SH-SY5Y (cell line): ENCODE data around the gene CFAP45.

ENCODE experiments used
- GATA2 ChIP-seq: IDR thresholded peaks from 2 replicates; pipeline ENCODE4 v1.6.1; 2011; ENCODE audit warnings: mild to moderate bottlenecking, low read depth, low read length
- GATA3 ChIP-seq: IDR thresholded peaks from 2 replicates; pipeline ENCODE4 v1.6.1; 2011; ENCODE audit warnings: low read depth, mild to moderate bottlenecking, low read length, moderate library complexity

The CFAP45 gene

DNA sequence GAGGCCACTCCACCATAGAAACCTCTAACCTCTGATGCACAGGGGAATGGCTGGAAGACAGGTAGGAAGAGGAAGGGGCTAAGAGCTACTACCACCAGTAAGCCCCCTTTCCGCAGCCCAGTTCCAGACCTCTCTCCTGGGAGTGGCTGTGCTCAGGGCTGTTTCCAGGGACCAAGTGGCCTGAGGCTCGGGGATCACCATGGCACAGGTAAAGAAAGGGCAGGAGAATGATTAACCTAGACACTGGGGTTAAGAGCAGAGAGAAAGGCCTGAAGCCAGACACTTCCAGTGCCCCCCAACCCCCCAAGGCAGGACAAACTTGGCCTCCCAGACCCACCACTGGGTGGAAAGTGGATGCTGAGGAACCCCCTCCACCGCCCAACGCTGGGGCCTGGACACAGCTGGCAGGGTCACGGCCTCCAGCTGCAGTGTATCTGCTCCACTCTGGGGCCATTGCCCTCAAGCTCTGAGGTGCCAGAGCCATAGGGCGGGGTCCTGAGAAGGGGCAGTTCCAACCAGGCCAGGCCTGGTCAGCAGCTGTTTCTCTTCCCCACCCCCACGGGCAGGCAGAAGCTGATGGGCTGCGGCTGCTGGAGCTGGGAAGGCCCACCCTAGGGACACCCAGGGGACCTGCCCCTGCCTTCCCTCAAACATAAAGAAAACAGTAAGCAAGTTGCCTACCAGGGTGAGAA, 22.7 kb upstream of the CFAP45 start:
- TF ChIP-seq GATA3 (no peak), GATA2 (no peak)

DNA sequence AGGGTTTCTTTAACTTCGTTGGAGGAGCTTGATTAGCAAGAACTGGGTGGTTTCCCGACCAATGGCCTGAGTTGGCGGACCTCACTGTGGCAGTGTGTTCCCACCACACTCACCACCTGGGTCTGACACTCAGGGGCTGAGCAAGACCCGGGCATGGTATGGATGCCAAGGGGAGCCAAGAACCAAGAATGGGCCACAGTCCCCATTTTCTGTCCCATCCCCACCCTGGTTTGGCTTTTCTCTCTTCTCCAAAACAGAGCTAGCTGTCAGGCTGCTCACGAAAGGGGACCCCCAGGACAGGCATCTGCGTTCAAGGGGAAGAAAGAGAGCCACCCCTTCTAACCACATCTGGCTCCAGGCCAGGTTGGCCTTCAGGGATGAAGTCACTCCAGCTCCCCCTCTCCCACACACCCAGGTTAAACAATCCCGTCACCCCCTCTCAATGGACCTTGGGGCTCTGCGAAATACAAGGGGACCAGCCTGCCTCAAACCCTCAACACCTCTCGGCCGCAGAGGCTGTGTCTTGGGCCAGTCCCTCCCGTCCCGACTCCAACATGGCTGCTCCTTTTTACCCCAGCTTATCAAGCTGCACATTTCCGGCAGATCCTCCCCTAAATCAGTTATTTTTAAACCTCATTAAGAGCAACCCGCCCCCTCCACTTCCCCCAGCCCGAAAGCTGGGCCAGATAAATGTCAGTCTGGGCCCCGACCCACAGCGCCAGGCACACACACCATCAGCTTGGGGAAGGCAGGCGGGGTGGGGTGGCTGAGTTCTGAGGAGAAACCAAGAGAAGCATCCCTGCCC, 21.9 kb upstream of the CFAP45 start:
- TF ChIP-seq GATA2 (peak; percentile 51; the same call in 1 of the 2 replicates), GATA3 (no peak)

DNA sequence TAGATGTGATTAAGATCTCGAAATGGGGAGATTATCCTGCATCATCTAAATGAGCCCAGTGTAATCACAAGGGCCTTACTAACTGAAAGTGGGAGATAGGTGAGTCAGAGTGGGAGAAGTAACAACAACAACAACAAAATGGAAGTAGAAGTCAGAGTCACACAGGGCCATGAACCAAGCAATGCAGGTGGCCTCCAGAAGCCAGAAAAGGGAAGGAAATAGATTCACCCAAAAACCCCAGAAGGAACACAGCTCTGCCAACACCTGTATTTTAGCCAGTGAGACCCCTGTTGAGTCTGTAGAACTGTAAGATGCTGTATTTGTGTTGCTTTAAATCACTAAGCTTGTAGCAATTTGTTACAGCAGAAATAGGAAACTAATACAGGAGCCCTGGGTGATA, 21.3 kb upstream of the CFAP45 start:
- TF ChIP-seq GATA3: no peak
- no peak for TF ChIP-seq GATA2

DNA sequence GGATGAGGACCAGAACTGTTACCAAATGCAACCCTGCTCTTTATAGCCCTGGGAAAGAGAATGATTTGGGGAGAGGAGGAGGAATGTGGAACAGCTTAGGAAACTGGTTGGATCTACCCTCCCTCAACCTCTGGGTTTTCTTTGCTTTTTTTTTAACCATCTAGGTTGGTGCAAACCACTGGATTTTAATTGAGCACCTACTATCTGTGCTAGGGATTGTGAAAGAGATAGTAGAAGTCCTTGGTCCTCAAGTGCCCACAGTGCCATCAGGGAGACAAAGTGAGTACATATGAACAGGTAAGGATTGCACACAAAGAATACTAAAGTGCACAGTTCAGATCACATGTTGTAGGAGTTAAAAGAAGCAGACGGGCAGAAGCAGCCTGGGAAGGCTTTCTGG, 20.7 kb upstream of the CFAP45 start:
- no peak for TF ChIP-seq GATA2
- TF ChIP-seq GATA3: no peak

DNA sequence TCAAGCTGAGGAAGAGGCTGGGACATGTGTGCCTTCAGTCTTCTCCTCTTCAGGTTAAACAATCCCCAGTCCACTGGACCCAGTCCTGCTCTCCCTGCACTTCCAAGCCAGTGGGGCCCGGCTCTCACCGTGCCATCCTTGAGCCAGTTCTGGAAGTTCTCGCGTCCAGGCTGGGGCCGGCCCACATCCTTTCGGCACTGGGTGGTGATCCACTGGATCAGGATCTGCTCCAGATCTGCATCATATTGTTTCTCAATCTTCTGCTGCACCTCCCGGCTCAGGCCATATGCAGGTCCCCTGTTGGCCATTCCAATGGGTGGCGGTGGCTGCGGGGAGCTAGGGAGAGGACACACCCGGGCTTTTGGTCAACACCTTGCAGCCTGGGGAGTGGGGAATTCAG, 20.2 kb upstream of the CFAP45 start:
- TF ChIP-seq GATA2 (no peak), GATA3 (no peak)

DNA sequence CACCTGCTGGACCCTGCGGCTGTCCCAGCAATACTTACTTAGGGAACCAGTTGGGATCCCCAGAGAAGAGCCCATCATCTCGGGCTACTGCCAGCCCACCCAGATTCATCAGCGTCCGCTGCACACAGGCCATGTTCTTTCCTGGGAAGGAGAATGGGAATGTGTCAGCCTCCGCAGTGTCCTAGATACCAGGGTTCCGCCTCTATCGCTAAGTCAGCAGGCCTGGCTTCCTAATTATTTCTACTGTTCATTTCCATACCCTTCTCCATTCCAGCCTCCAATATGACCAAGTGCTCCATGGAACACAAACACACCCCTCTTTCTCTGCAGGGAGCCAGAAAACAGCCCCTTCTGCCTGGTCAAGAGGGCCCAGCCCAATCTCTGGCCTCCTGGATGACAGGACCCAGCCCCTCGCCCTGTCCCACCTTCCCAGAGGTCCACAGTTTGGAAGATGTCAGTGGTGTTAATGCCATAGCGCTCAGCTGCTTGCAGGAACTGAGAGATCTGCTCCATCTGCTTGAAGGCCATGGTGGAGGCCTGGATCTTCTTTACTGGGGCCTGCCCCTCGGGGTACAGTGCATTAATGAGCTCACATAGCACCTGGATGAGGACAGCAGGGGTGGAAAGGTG, 19.4 kb upstream of the CFAP45 start:
- TF ChIP-seq GATA3 (no peak), GATA2 (no peak)

DNA sequence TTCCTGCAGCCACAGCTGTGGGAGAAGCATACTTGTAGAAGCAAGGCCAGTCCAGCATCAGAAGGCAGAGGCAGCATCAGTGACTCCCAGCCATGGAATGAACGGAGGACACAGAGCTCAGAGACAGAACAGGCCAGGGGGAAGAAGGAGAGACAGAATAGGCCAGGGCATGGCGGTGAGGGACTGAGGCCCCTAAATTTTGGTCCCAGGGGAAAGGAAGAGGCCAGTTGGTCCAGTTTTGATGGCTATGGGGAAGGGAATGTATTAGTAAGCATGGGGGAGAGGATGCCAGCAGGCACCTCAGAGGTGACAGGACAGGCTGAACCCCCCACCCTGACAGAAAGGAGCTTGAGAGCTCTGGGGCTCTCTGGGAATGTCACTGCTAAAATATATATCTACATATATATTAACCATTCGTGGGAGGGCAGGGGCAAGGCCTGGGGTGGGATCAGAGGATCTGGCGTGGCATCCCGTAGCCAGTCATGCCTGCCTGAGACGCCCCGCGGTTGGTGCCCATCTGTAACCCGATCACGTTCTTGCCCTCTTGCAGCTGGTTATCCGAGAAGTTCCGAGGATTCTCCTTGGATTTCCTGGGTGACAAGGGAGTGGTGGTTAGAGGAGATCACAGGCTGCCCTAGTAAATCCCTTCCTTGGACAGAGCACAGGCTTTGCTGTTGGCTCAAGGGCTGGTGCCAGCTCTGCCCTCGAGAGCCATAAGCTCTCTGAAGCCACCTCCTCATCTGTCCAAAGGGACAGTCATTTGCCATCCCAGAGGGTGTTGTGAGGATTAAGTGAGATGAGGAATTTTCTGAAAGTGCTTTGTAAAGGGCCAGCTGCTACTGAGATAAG, 18.6 kb upstream of the CFAP45 start:
- TF ChIP-seq GATA3 (no peak), GATA2 (no peak)

DNA sequence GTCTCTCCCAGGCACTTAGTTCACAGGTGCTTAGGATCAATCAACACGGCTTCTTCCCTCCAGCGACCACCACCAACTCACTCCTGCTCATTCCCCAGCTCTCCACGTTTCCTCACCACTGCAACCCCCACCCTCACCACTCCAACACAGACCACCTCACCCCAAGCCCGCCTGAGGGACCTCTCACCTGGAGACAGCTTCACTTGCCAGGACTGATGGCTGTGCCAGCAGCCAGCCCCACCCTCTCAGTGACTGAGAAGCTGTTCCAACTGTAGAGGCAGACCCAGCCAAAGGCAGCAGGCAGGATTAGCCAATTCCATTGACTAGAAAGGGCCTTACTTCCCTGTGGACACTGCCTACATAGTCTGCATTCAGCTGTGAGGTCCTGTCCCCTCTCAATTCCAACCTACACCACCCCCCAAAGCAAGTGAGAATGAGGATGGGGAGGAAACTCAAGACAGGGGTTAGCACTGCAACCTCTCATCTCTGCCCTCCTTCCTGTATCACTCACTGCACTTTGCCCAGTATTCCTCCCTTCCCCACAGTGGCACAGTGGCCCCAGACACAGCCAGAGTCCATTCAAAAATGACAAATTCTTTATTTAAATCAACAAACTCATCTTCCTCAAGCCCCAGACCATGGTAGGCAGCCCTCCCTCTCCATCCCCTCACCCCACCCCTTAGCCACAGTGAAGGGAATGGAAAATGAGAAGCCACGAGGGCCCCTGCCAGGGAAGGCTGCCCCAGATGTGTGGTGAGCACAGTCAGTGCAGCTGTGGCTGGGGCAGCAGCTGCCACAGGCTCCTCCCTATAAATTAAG, 17.8 kb upstream of the CFAP45 start:
- TF ChIP-seq GATA3 (no peak), GATA2 (no peak)

DNA sequence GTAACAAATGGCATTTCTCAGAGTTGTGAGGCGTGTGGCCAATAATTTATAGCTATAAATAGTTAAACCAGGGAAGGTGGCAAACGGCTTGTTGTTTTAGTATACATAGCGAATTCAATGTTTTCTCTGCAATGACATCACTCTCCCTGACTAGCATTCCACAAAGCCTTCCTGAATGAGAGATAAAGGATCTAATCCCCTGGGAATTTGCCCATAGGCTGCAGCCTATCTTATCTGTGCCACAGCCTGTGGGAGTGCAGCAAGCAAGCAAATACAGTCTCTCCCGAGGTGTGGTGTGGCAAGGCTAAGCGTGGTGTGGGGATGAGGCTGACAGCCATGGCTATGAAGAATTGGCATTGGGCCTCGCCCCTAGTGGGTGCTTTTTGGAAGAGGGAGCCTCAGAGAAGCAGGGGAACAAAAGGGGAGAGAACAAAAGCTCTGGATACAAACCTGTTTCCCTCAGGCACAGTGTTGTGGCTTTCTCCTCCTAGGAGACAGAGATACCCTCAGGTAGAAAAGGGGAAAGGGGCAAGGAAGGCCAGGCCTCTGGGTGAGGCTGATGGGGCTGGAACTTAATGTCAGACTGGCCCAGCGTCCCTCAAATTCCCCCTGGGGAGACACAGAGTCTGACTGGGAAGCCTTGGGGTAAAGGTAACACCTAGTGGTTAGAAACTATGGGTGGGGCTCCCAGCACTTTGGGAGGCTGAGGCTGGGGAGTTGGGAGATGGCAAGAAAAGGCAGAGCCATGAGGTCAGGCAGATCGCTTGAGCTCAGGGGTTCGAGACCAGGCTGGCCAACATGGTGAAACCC, 16.5 kb upstream of the CFAP45 start:
- TF ChIP-seq GATA2 (peak; percentile 91), GATA3 (no peak)

DNA sequence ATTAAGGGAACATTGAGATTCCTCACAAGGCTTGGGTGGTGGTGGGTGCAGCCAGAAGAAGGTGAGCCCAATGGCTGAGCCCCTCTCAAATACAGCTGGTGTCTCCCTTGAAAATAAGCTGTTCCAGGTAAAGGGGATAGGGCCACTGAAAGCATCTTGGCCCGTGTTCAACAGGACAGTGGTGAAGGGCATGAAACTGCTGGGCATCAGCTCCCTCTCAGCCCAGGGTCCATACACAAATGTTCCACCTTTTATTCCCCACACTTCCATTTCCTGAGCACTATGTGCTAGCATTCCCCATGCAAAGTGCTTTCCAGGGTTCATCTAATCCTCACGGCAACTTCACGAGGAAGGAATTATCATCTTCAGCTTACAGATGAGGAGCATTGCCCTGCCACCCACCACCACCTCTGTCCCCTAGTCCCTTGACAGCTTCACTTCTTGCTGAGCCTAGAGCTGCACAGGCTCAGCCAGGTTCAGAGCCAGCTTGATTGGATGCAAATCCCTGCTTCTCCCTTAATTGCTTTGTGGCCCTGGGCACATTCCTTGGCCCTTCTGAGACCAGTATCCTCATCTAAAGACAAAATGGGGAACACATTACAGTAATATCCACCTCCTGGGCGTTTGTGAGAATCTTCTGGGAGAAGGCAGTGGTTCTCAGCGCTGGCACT, 15.7 kb upstream of the CFAP45 start:
- no peak for TF ChIP-seq GATA3
- no peak for TF ChIP-seq GATA2

DNA sequence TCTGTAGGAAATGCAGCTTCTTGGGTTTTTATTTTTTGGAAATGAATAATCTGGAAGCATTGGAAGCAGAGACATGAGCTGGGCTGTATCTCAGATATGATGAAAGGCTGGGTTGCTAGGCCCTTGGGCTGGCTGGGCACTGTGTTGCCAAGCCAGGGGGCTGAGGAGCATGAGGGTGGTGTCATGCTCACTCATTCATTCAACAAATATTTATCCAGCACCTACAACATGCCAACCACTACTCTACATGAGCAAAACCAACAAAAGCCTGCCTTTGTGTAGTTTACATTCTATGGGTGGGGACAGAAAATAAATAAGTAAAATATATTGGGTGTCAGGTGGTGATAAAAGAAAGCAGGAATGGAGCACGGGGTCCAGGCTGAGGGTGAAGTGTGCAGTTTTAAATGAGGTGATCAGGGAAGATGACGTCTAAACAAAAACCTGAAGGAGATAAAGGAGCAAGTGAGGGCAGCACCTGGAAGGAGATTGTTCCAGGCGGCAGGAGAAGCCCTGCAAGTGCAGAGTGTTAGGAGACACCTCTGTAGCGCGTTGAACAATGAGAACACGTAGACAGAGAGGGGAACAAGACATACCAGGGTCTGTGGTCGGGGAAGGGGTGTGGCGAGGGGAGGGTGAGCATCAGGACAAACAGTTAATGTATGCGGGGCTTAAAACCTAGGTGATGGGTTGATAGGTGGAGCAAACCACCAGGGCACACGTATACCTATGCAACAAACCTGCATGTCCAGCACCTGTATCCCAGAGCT, 14.5 kb upstream of the CFAP45 start:
- no peak for TF ChIP-seq GATA2
- TF ChIP-seq GATA3: no peak
